ENCODE measurements around the gene POLR1G. TPM values are rescaled to one million over a fixed set of nuclear protein-coding genes. Genes with fewer than 3 reads are reported as not detected.

POLR1G gene
- total and polyA plus RNA-seq, 9 of the 15 experiments (the other 6 are each of a cell fraction or from before 2014, with no cell fraction given), result 3.0 to 50.1 (median 27.4) TPM

GRCh38 chr19:45444318-45445041 lies 38.0 kb downstream of the POLR1G start (continued):
- no peak for TF ChIP-seq CREB5 (CRISPR knock-in tag; IDR thresholded peaks at IDR 0.05)
- no peak for TF ChIP-seq RBM14 (IDR thresholded peaks at IDR 0.05; ENCODE audit: borderline replicate concordance, insufficient read depth, low read depth, low read length)
- TF ChIP-seq ZNF436 (CRISPR knock-in tag; IDR thresholded peaks at IDR 0.05), result no peak
- TF ChIP-seq POLR2G (IDR thresholded peaks at IDR 0.05; ENCODE audit: low read depth, low read length), result peak; percentile 90
- TF ChIP-seq RBM15 (IDR thresholded peaks at IDR 0.05; ENCODE audit: insufficient read depth, low read length), result no peak
- TF ChIP-seq FOXJ2 (tag; IDR thresholded peaks at IDR 0.05), result peak; percentile 100
- no peak for TF ChIP-seq ARHGAP35 (IDR thresholded peaks at IDR 0.05; ENCODE audit: partially characterized antibody)
- TF ChIP-seq ZNF175 (CRISPR knock-in tag; IDR thresholded peaks at IDR 0.05; ENCODE audit: low read depth), result no peak
- TF ChIP-seq TBL1XR1 (IDR thresholded peaks at IDR 0.05; ENCODE audit: low read length in 2 of 2), result no peak
- peak; percentile 72; the same call in 1 of the 2 replicates for TF ChIP-seq PHF8 (IDR thresholded peaks at IDR 0.05; ENCODE audit: borderline replicate concordance, low read length)
- peak; percentile 57; the same call in 1 of the 2 replicates for TF ChIP-seq HDAC2 (IDR thresholded peaks at IDR 0.05)
- TF ChIP-seq ESRRA (IDR thresholded peaks at IDR 0.05; ENCODE audit: borderline replicate concordance, low read depth), result peak; percentile 10; the same call in 1 of the 2 replicates
- TF ChIP-seq HOXB6 (CRISPR knock-in tag; IDR thresholded peaks at IDR 0.05; ENCODE audit: borderline replicate concordance), result no peak
- no peak for TF ChIP-seq ZC3H11A (IDR thresholded peaks at IDR 0.05; ENCODE audit: low read depth, low read length)
- TF ChIP-seq NR2C1 (IDR thresholded peaks at IDR 0.05), result no peak
- TF ChIP-seq NR2C1 (tag; IDR thresholded peaks at IDR 0.05), result no peak
- no peak for TF ChIP-seq ZNF408 (CRISPR knock-in tag; IDR thresholded peaks at IDR 0.05; ENCODE audit: low read depth)
- TF ChIP-seq SUPT5H (IDR thresholded peaks at IDR 0.05), result peak; percentile 75
- TF ChIP-seq MTA1 (IDR thresholded peaks at IDR 0.05; ENCODE audit: borderline replicate concordance), result no peak
- TF ChIP-seq CXXC5 (CRISPR knock-in tag; IDR thresholded peaks at IDR 0.05), result peak; percentile 67
- no peak for TF ChIP-seq MCM5 (IDR thresholded peaks at IDR 0.05; ENCODE audit: low read depth)
- TF ChIP-seq SOX6 (IDR thresholded peaks at IDR 0.05), result peak; percentile 83

Measured in K562 (cell line).